Karpas-422 (cell line): ENCODE results near the gene GRM3. TPM values are rescaled to one million over a fixed set of nuclear protein-coding genes. Genes with fewer than 3 reads are reported as not detected.
"Not testable (repeated sequence)": the region's sequence is repeated elsewhere in the genome, so short reads cannot be mapped to it uniquely, and the experiment has no call there.

Experiments used
- DNase-seq: peaks from one replicate; pipeline ENCODE4 v3.0.0-alpha.2; 2015
- H2AFZ ChIP-seq: fragments of 200-600 bp; sonication (generic); 2 replicates; pipeline ENCODE4 v1.6.1; 2014; ENCODE audit warnings: antibody characterized with exemption, low read length, mixed read lengths
- H3K27ac ChIP-seq: fragments of 200-600 bp; sonication (generic); 2 replicates; pipeline ENCODE4 v1.5.1; 2014; ENCODE audit warnings: mild to moderate bottlenecking, low read length, moderate library complexity
- H3K27me3 ChIP-seq: fragments of 200-600 bp; sonication (generic); 2 replicates; pipeline ENCODE4 v1.6.1; 2014; ENCODE audit warnings: low read length, mixed read lengths
- H3K36me3 ChIP-seq: fragments of 200-600 bp; sonication (generic); 2 replicates; pipeline ENCODE4 v1.6.1; 2014; ENCODE audit warnings: low read length, mixed read lengths; ENCODE audit not compliant: insufficient read depth
- H3K4me1 ChIP-seq: fragments of 200-600 bp; sonication (generic); 2 replicates; pipeline ENCODE4 v1.6.1; 2014; ENCODE audit warnings: mild to moderate bottlenecking, low read length, mixed read lengths
- H3K4me2 ChIP-seq: fragments of 200-600 bp; sonication (generic); 2 replicates; pipeline ENCODE4 v1.6.1; 2014; ENCODE audit warnings: low read length, low read depth, mild to moderate bottlenecking; ENCODE audit not compliant: poor library complexity, severe bottlenecking
- H3K4me3 ChIP-seq: fragments of 200-600 bp; sonication (generic); 2 replicates; pipeline ENCODE4 v1.5.1; 2014; ENCODE audit warnings: mild to moderate bottlenecking, antibody characterized with exemption, low read length, mixed read lengths
- H3K79me2 ChIP-seq: fragments of 200-600 bp; sonication (generic); 2 replicates; pipeline ENCODE4 v1.6.1; 2014; ENCODE audit warnings: mild to moderate bottlenecking, low read length, mixed read lengths
- H3K9ac ChIP-seq: fragments of 200-600 bp; sonication (generic); 2 replicates; pipeline ENCODE4 v1.6.0; 2014; ENCODE audit warnings: low read length
- H3K9me2 ChIP-seq: fragments of 200-600 bp; sonication (generic), shearing (Covaris generic); replicated peaks from 2 replicates; pipeline ENCODE4 v1.6.0; 2014; ENCODE audit warnings: mild to moderate bottlenecking, low read length, moderate library complexity; ENCODE audit not compliant: insufficient read depth
- H3K9me3 ChIP-seq: fragments of 300-700, 200-600 bp; sonication (generic); 2 replicates; pipeline ENCODE4 v1.6.1; 2014; ENCODE audit warnings: low read length, mixed read lengths
- H4K20me1 ChIP-seq: fragments of 200-600 bp; sonication (generic); 2 replicates; pipeline ENCODE4 v1.6.1; 2014; ENCODE audit warnings: mild to moderate bottlenecking, antibody characterized with exemption, low read length, low read depth; ENCODE audit not compliant: insufficient read depth
- total RNA-seq: library from RNA; depleted of rRNA; stranded (reverse); fragments of >200 nt; shearing (Covaris generic); gene quantifications from 2 replicates; pipeline ENCODE4 v1.2.3, GENCODE V29; 2014; ENCODE audit warnings: low replicate concordance; rRNA removed

Gene GRM3
- 0.51 TPM in 1 of 2 replicates, not detected in the other for total RNA-seq

- Histone ChIP-seq H3K4me3 (no peak within 1 kb of the TSS), H3K9me3 (no peaks in the 10 kb centered on the region), H3K27ac (no peak within 1 kb of the TSS), H3K4me1 (no peaks in the 10 kb centered on the region), H4K20me1 (no peaks in the 10 kb centered on the region), H3K79me2 (no peaks in the 10 kb centered on the region), H3K27me3 (no peaks in the 10 kb centered on the region), H3K9me2 (no peaks in the 10 kb centered on the region), H2AFZ (no peak within 1 kb of the TSS), H3K9ac (no peak within 1 kb of the TSS), H3K4me2 (no peak within 1 kb of the TSS), H3K36me3 (no peaks in the 10 kb centered on the region)
- DNase-seq = no peak
Measured at GRCh38 chr7:86643561-86644281, at the start of gene GRM3. Gene GRM3, plus strand, starts transcription at chr7:86643909. Its CDS starts 121,237 bp downstream, at chr7:86765146.

GRCh38 chr7:86598311-86598710, 45.4 kb upstream of the GRM3 start:
- Histone ChIP-seq H3K9ac (no peak overlapping the region), H3K27ac (no peak overlapping the region), H2AFZ (no peak overlapping the region), H3K4me1 (no peaks in the 10 kb centered on the region), H3K36me3 (no peaks in the 10 kb centered on the region), H3K4me3 (no peak overlapping the region), H4K20me1 (no peaks in the 10 kb centered on the region), H3K79me2 (no peaks in the 10 kb centered on the region), H3K9me2 (no peaks in the 10 kb centered on the region), H3K9me3 (no peaks in the 10 kb centered on the region), H3K27me3 (no peaks in the 10 kb centered on the region), H3K4me2 (no peak overlapping the region)
- peak; percentile 60 for DNase-seq

GRCh38 chr7:86598721-86599120, 45.0 kb upstream of the GRM3 start:
- no peak overlapping the region for H3K9ac ChIP-seq
- H3K4me2 ChIP-seq = no peak overlapping the region
- no peaks in the 10 kb centered on the region for H3K27me3 ChIP-seq
- no peaks in the 10 kb centered on the region for H4K20me1 ChIP-seq
- H3K9me3 ChIP-seq = no peaks in the 10 kb centered on the region
- no peak overlapping the region for H2AFZ ChIP-seq
- H3K36me3 ChIP-seq = no peaks in the 10 kb centered on the region
- no peak for DNase-seq
- H3K4me1 ChIP-seq = no peaks in the 10 kb centered on the region
- H3K4me3 ChIP-seq = no peak overlapping the region
- no peaks in the 10 kb centered on the region for H3K79me2 ChIP-seq
- H3K9me2 ChIP-seq = no peaks in the 10 kb centered on the region
- no peak overlapping the region for H3K27ac ChIP-seq

DNA sequence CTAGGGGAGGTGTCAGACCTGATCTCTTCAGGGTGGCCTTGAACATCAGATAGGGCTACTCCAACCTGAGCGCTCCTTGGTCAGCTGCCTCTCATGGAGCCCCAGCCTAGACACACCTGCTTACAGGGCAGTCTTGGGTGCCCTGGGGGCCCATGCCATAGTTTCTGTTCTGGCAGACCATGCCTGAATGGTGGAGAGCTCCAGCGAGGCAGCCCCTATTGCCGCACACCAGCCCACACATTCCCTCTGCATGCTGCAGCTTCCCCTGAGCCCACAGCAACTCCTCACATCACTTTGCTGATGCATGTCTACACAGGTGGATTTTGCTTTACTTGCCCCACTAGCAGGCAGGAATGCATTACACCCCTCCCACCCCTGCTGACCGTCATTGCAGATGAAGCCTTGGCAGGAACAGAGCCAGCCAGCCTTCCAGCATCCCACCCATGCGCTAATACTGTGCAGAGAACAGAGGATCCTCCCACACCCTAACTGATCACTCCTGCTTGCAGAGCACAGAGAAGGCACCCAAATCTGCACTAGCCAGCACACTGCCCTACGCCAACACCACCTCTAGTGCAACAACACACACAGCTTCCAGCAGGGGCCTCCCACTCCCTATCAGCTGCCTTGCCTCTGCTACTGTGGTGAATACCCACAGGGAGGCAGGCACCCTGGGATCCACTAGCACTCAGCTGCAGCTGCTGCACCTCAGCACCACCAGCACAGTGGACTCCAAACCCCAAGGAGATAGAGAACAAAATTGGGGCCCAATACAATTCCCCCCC, 43.0 kb upstream of the GRM3 start:
- Histone ChIP-seq H4K20me1 (no peaks in the 10 kb centered on the region), H3K4me3 (no peak overlapping the region), H2AFZ (no peak overlapping the region)

GRCh38 chr7:86615711-86616110, 28.0 kb upstream of the GRM3 start:
- not testable (repeated sequence) for H4K20me1 ChIP-seq, H3K36me3 ChIP-seq, H3K9ac ChIP-seq, H3K27me3 ChIP-seq, H2AFZ ChIP-seq, H3K79me2 ChIP-seq, H3K9me2 ChIP-seq, H3K9me3 ChIP-seq, H3K27ac ChIP-seq, H3K4me2 ChIP-seq, H3K4me1 ChIP-seq, H3K4me3 ChIP-seq
- peak; percentile 44 for DNase-seq

More for the DNA sequence above, 43.0 kb upstream of the GRM3 start:
- H3K79me2 ChIP-seq = no peaks in the 10 kb centered on the region
- H3K4me1 ChIP-seq = no peaks in the 10 kb centered on the region
- H3K4me2 ChIP-seq = no peak overlapping the region
- no peak overlapping the region for H3K9ac ChIP-seq
- no peak for DNase-seq
- H3K36me3 ChIP-seq = no peaks in the 10 kb centered on the region
- H3K27ac ChIP-seq = no peak overlapping the region
- H3K9me2 ChIP-seq = no peaks in the 10 kb centered on the region
- H3K9me3 ChIP-seq = no peaks in the 10 kb centered on the region
- H3K27me3 ChIP-seq = no peaks in the 10 kb centered on the region

DNA sequence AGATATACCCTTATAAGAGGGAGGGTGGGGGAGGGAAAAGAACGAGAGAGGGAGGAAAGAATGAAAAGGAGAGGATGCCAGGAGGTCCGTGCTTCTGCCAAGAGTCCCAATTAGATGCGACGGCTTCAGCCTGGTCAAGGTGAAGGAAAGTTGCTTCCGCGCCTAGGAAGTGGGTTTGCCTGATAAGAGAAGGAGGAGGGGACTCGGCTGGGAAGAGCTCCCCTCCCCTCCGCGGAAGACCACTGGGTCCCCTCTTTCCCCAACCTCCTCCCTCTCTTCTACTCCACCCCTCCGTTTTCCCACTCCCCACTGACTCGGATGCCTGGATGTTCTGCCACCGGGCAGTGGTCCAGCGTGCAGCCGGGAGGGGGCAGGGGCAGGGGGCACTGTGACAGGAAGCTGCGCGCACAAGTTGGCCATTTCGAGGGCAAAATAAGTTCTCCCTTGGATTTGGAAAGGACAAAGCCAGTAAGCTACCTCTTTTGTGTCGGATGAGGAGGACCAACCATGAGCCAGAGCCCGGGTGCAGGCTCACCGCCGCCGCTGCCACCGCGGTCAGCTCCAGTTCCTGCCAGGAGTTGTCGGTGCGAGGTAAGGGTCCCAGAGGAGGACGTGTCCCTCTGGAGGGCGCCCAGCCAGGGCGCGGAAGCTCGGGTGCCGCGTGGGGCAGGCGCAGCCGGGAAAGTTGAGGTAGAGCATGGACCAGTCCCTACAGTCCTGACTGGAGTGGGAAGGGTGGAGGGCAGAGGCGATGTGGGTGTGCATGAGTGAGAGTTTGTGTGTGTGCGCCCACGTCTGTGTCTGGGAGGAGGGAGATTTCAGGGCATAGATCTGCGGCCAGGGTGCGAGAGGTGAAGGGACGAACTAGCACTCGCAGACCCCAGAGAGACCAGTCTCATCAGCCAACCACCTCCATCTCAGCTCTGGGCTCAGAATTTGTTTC, 844 bp downstream of the GRM3 start:
- H3K4me1 ChIP-seq = no peaks in the 10 kb centered on the region
- H3K9ac ChIP-seq = no peak overlapping the region
- H3K27ac ChIP-seq = no peak overlapping the region
- H3K27me3 ChIP-seq = no peaks in the 10 kb centered on the region
- H3K36me3 ChIP-seq = no peaks in the 10 kb centered on the region
- no peaks in the 10 kb centered on the region for H4K20me1 ChIP-seq
- no peaks in the 10 kb centered on the region for H3K9me2 ChIP-seq
- no peak for DNase-seq
- no peaks in the 10 kb centered on the region for H3K79me2 ChIP-seq
- no peak overlapping the region for H3K4me3 ChIP-seq
- no peak overlapping the region for H3K4me2 ChIP-seq
- H2AFZ ChIP-seq = no peak overlapping the region
- no peaks in the 10 kb centered on the region for H3K9me3 ChIP-seq

- no peaks in the 10 kb centered on the region for H3K9me3 ChIP-seq
- H3K4me2 ChIP-seq = no peak overlapping the region
- no peaks in the 10 kb centered on the region for H3K27me3 ChIP-seq
- no peaks in the 10 kb centered on the region for H3K9me2 ChIP-seq
- DNase-seq = no peak
- H3K9ac ChIP-seq = no peak overlapping the region
- no peak overlapping the region for H3K27ac ChIP-seq
- H2AFZ ChIP-seq = no peak overlapping the region
- H4K20me1 ChIP-seq = no peaks in the 10 kb centered on the region
- H3K4me1 ChIP-seq = no peaks in the 10 kb centered on the region
- H3K79me2 ChIP-seq = no peaks in the 10 kb centered on the region
- H3K4me3 ChIP-seq = no peak overlapping the region
- no peaks in the 10 kb centered on the region for H3K36me3 ChIP-seq
Measured at GRCh38 chr7:86645225-86645608, 1.5 kb downstream of the GRM3 start.
